HG02588 (cell line): ENCODE data around the gene HAL.
A peak's percentile ranks its signal among the peaks of the same experiment; 100 is the strongest.

Source experiments
- ATAC-seq: cut with Tn5 transposase; IDR thresholded peaks from one replicate; pipeline ENCODE4 v1.9.1; 2021; ENCODE audit warnings: mild to moderate bottlenecking, moderate library complexity; ENCODE audit not compliant: unreplicated experiment

Gene HAL

DNA sequence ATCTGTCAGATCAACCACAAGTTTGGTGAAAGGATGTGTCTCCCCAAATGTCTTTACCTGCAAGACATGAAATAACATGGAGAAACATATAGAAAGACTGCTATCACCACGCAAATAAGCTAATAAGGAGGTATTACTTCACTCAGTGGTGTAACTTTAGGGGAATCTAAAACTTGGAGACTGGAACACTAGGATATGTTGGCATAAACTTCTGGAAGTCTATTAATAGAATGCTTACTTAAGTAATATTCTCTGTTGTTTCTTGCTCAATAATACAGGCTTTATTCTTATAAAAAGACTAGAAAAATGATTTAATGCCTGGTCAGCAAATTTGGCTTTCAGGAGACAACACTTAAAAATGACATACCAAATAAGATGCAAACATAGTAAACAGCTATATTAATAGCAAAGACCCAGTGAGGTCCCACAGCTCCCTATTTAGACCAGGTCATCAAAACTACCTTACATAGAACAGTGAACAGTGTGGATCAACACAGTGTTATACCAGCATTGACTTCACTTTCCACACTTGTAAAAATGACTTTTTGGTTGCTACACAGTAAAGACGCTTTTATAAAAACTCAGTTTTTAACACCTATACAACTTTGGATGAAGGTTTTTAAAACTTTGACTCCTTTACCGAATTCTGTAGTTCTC, 18.9 kb upstream of the HAL start:
- no peak for ATAC-seq

DNA sequence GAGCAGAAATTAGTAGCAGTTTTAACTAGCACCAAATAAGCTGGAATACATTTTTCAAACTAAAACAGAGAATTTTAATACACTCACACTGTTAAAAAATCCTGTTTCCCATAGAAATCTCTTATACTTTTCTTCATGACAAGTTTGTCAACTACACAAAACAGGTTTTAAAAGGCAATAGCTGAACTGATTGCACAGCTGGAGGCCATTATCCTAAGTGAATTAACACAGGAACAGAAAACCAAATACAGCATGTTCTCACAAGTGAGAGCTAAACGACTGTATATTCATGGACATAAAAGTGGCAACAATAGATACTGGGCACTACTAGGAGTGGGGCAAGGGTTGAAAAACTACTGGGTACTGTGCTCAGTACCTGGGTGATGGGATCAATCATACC, 11.6 kb upstream of the HAL start:
- ATAC-seq, result no peak

DNA sequence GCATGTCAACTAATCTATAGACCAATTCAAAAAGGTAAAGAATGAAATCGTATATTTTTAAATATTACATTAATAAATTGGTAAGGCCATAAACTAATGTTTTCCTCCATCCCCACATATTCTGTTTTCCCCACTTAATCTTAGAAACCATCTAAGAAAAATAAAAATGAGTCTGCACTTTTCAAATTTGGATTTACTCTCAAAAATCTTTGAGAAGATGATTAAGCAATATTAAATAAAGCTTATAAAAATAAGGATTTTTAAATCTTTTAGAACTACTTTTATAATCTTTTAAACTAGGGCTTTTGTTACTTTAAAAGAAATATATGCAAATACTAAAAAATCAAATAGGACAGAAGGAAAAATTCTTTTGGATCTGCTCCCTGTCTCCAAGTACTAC, 10.6 kb upstream of the HAL start:
- ATAC-seq, result no peak

DNA sequence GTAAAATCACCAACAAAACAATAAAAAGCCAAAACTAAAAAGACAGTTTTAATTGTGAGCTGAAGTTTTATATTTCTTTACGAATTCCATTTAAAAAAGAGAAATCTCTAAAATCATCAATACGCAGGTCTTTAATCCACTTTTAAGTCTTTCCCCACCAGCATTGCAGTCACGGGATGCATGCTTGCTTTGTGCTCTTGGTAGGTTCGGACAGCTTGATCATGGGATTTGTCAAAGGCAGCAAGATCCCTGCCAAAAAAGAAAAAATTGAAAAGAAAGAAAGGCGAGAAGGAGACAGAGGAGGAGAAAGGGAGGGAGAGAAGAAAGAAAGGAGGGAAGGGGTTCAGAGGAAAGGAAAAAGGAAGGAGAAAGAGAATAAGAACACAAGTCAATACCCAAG, 4.7 kb upstream of the HAL start:
- no peak for ATAC-seq

DNA sequence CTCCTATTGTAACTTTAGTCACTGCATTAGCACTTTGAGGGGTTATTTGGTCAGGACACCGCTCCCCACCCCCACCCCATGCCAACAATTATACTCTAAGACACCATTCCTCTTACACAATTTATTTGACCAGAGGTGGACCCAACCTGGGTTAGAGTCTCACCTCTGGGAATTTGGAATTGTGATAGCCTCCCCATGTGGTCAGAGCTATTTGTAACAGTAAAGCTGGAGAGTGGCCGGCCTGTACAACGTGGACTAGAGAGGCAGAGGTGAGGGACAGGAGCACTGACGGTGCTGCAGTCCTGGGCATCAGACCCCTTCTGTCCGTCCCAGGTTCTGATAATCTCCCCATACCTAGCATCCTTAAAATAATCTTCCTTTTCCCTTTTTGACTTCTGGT, 3.3 kb upstream of the HAL start:
- ATAC-seq, result no peak

DNA sequence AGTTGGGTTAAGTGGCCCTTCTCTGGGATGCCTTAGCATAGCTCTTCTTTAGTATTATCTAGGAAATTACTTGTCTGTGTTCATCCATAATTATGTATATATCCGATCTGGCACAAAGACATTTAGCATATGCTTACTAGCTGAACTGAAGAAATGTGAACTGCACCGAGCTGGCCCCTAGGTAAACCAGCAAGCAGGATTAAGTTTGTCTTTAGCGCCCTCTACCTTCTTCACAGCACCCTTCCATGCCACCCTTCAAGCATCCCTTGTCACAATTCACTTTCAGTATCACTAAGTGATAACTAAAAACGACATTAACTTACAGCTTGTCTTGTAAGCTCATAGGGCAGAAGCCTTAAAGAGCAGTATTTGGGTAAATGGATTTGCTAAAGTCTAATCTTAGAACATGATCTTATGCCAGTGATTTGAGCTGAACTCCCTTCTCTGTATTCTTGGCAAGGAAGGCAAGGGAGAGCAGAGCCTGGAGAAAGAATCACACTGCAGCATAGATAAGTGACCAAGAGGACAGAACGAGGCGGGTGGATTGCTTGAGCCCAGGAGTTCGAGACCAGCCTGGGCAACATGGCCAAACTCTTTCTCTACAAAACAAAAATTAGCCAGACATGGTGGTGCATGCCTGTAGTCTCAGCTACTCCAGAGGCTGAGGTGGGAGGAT, 2.6 kb upstream of the HAL start:
- peak; percentile 97 for ATAC-seq

DNA sequence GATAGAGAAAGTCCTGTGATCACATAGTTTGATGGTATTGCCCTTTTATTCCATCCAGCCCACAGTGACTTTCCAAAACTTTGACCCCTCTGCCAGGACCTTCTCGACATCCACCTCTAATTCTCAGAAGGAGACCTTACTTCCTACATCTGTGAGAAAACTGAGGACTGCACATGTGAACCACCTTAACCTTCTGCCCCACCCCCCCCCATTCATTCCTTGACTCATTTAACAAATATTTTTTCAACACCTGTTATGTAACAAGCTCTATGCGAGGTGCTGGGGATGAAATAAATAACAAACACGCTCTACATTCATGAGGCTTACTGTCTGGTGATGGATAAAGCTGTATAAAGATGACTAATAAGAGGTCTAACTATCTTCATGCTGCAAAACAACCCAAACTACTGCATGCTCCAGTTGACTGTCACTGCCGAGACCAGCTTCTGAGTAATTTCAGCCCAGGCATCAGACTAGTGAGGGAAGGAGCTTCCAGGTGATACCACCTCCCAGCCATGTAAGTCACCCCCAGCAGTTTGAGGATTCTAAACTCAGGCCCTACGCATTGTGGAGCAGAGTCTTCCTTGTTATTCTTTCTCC, 1.9 kb upstream of the HAL start:
- ATAC-seq, result no peak

DNA sequence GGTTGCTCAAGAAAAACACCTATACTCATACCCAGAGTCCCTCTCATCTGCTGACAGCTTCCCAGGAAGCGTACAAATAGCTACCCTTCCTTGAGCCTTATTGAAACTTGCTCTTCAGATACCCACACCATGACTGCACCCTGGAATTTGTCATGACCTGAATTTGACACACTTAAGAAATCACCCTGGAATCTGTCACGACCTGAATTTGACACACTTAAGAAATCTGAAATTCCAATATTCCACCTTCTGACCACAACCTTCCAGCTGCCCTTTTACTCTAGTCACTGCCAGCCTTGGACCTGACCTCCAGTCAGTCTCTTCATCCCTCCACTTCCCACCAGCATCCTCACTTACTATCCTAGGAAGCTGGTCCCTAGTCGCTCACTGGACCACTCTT, 1.1 kb upstream of the HAL start:
- ATAC-seq, result no peak

DNA sequence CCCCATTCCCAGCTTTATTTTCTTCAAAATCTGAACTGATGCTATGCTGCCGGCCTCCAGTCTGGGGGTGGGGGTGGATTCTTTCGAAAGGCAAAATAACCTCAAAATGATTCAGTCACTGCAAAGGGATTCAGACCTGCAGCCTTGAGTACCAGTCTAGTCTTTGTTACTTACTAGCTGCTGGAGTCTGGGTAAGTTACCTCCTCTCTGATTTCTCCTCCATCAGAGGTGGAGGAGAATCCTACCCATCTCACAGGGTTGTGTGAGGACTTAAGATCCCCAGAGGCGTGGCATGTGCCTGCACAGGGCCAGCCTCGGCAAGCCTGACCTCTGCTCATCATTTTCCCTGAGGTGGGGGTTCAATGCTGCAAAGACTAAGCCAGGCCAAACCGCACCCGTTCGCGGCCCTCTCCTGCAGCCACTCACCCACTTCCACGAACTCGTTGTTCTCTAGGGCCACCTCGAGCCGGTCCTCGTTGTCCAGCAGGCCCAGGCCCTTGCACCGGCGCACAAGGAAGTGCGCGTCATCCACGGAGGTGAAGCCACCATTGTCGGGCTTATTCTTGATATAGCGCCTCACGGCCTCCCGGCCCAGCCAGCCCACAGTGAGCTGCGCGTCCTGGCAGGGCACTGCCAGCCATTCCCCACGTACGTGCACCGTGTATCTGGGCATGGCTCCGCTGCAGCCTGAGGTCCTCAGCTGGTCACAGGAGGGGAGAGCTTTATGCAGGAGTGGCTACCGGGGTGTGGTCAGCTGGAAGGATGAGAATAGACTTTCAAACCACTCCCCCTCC, 709 bp downstream of the HAL start:
- ATAC-seq, result no peak

DNA sequence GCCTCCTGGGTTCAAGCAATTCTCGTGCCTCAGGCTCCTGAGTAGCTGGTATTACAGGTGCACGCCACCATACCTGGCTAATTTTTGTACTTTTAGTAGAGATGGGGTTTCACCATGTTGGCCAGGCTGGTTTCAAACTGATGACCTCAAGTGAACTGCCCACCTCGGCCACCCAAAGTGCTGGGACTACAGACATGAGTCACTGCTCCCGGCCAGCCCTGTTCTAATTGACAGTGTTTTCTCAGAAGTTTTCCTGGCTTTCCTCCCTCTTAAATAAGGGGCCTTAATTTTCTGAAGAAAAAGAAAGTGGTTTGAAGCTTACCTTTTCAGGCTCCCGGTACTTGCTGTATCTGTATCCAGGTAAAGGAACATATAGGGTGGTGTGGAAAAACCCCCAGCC, 1.7 kb downstream of the HAL start:
- no peak for ATAC-seq

DNA sequence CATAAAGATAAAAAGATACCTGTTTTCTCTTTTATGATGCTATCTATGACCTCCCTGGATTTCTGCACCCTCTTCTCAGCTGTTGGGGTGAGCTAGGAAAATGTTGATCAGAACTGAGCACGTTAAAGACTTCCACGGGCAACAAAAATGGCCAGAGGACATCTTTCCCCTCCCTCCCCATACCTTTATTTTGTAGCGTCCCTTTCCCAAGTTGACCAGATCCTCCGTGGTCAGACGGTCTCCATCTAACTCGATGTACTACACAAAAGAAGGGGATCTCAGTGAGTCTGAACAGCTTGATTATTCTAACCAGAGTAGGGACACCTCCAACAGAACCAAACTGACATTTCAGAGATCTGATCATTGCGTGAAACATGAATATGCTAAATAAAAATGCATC, 2.2 kb downstream of the HAL start:
- ATAC-seq, result no peak

DNA sequence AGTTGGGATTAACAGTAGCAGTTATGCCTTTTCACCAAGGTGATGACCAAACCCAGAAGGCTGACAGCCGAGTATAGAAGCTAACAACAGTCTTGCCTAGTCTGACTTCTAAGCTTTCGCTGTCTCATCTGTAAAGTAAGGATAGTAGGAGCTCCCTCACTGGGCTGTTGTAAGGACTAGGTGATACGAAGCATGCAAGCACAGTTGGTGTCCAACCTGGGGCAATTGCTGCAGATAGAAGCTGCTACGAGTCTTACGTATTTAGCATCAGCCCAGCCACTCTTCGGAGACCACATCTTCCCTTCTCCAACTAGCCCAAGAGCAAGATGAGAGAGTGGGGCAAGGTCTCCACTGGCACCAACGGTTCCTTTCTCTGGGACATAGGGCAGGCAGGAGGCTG, 6.0 kb downstream of the HAL start:
- ATAC-seq, result no peak

DNA sequence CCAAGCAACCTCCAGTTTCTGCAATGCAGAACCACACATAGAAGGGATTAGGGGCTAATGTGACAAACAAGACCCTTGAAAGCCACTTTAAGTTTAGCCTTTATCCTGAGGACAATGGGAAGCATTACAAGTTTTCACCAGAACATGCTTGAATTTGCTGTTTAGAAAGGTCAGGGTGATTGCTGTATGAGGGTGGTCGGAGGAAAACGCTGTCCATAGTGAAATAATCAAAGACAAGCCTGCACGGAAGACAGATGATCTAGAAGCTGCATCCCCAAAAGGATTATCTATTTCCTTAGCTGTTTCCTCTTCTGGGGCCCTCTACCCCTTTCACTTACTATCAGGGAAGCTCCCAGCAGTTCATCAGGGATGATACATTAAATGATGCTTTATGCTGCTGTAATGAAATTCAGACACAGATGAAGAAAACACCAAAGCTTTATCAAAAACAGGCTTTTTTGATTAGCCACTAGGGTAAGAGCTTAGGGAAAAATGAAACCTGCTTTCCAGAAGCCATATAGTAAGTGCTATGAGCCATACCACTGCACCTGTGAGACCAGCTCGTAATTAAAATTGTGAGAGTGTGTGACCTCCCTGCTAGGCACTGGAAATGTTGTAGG, 6.5 kb downstream of the HAL start:
- no peak for ATAC-seq

DNA sequence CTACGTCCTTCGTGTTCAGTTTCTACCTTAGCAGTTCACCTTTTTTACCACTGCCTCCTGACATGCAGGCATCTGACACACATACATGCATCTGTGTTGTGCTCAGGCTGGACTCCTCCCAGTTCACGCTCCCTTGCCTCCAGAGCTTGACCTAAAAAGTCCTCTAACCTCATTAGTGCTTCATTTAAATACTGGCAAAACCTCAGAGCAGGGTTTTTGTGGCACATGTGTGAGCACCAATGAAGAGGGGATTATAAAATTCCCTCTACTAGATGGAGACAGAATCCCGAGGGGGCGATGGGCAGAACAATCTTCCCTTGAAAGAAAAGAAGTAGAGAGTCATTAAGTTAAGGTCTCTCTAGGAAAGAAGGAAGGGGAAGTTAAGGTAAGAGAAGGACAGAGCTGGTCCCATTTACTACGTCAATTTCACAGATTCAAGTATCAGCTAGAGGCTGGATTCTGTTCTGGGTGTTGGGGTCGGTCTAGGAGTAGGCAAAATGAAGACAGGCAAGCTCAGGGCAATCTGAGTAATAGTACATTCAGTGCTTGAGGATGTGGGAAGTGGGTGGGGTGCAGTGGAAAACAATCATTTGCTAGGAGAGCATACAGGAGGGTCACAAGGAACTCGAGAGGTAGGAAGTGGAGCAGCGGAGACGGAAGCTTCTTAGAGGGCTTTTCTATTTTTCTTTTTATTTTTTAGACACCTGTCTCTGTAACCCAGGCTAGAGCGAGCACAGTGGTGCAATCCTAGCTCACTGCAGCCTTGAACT, 7.5 kb downstream of the HAL start:
- ATAC-seq, result no peak

DNA sequence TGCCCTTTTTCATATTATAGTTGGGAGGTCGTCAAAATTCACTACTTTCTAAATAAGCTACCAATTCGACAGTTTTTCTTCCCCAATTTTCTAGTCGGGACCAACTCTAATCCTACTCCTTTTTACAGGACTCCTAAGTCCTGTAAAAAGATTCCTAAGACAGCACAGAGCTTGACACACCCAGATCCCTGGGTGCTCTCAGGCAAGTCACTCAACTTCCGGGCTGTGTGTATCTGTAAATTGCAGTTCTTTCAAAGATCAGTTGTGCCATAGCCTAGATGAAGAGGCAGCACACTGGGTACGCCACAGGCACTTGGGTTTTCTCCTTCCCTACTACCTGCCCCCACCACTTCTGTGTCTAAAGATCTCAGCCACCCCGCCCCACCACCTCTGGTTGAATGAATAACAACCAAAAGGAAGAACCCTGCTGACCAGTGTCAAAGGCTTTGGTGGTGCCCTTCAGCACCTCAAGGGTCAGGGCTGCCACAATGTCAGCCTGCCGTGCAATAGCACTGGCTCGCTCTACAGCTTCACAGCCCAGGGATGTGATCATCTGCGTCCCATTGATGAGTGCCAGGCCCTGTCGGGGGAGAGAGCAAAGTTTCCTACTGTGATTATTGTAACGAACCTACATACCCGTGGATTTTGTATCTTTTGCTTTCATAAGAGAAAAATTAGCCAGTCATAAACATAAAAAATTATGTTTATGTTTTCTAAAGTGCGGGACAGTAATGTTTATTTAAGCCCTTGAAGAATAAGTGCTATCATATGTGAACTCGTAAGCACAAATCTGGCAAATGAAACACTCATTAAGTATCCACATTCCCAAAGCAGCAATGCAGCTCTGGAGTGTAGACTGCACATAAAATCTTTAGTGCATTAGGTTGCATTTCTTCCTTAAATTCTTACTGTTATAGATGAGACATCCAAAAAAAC, 9.2 kb downstream of the HAL start:
- no peak for ATAC-seq

DNA sequence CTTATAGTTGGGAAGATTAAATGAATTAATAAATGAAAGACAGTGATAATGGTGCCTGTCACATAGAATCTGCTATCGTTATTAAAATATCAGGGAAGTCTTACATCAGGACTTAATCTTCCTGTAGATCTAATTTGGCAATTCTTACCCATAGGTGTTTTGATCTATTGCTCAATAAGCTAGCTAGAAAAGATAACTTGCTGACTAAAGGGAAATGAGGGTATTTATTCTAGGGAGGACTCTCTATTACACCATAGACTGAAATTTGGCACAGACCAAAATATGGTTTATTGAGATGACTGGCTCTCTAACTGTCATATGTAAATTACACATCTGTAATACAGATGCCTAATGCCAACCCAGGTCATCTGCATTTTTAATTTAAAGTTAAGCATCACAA, 11.5 kb downstream of the HAL start:
- no peak for ATAC-seq

DNA sequence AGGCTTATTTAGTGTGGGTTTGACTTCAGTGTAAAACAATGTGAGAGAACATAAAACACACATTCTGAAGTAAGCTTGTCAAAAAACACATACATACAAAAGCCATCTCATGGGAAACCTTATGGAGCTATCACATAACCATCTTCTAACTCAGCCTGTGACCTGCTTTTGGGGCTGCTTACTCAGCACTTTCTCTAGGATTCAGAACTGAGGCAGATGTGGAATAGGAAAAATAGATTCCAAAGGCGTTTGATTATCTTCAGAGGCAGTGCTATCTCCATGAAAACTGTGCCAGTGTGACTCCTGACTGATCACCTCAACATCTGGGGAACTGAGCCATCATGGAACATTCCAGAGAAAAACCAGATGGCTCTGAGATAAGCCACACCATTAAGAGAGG, 13.5 kb downstream of the HAL start:
- no peak for ATAC-seq

DNA sequence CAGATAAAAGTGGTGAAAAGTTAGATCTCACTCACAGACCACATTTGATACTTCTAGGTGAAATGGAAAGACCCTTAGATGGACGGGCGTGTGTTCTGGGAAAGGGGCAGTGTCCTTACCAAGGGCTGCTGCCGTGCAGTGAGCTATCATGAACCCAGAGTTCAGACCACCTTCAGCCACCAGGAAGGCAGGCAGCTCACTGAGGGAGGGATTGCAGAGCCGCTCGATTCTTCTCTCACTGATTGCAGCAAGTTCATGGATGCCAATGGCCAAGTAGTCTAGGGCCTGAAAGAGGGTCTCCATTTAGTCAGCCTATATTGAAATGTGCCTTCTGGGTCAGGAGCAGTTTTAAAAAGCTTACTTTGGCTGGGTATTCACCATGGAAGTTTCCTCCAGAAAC, 15.7 kb downstream of the HAL start:
- no peak for ATAC-seq

DNA sequence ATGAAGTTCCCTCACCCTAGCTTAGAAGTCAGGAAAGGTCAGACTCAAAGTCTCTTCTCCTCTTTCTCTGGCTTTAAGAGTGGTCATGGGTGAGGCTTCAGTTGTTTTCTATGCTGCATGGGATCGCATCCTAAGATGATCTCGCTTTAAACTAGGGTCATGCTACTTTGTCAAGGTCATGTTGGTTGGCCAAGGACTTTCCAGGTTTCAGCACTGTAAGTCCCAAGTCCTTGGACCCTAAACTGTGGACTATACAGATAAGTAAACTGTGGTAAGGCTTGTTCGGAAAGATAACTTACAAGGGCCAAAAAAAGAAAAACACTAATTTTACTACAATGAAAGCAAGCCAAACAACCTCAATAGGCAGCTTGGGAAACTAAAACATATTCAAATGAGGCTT, 17.4 kb downstream of the HAL start:
- no peak for ATAC-seq

DNA sequence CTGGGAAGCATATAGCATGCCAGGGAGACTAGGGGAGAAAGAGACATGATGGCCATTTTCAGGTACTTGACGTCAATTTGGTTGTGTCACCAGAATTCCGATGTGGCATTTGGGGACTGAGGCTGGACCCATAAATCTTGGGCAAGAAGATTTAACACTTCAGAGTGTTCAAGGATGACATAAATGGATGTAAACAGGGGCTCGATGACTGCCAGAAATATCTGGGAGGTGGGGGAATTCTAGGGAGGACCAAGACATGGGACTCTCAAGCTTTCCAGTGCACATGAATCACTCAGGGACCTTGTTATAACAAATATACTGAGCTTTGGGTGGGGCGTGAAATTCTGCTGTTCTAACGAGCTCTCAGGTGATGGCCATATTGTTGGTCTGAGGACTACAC, 17.8 kb downstream of the HAL start:
- no peak for ATAC-seq
